HEK293 (cell line): Measurements from ENCODE around the gene OCIAD1.
"Not testable (repeated sequence)": the region's sequence is repeated elsewhere in the genome, so short reads cannot be mapped to it uniquely, and the experiment has no call there.

Experiments
- CTCF ChIA-PET: fragments of 350-600 bp; formaldehyde crosslinking; extraction: SDS; loops from one replicate; lab custom pipeline; 2021; ENCODE audit warnings: antibody characterized with exemption; lab: Yijun Ruan, JAX
- POLR2A ChIA-PET: fragments of 300-600 bp; formaldehyde crosslinking; extraction: SDS; loops from one replicate; lab custom pipeline; 2020; ENCODE audit warnings: antibody characterized with exemption, inconsistent platforms; lab: Yijun Ruan, JAX
- H3K27ac ChIP-seq: fragments of 200-500 bp; sonication (Bioruptor generic); 2 replicates; pipeline ENCODE4 v1.5.1; 2014; ENCODE audit warnings: low read depth, low read length, control low read depth, inconsistent platforms; ENCODE audit errors: extremely low read depth
- H3K36me3 ChIP-seq, 2 experiments: fragments of 200-500 bp in 1 of 2; sonication (Bioruptor generic) in 1 of 2; 1 replicate in 1 of 2; 2 replicates in 1 of 2; pipeline ENCODE4 v1.5.1; 2014 to 2017; ENCODE audit warnings: inconsistent platforms in 2 of 2, low read length in 2 of 2; ENCODE audit not compliant: control insufficient read depth in 2 of 2, insufficient read depth in 1 of 2
- H3K4me1 ChIP-seq: fragments of 200-500 bp; sonication (Bioruptor generic); 2 replicates; pipeline ENCODE4 v1.5.1; 2014; ENCODE audit warnings: mild to moderate bottlenecking, low read length, inconsistent platforms; ENCODE audit not compliant: control insufficient read depth, insufficient read depth
- H3K4me3 ChIP-seq: 2 replicates; pipeline ENCODE4 v1.5.1; 2011; ENCODE audit warnings: low read depth, mild to moderate bottlenecking, control low read depth, low read length, moderate library complexity
- H3K9me3 ChIP-seq: fragments of 200-500 bp; sonication (Bioruptor generic); 2 replicates; pipeline ENCODE4 v1.5.1; 2014; ENCODE audit warnings: low read depth, low read length, inconsistent platforms; ENCODE audit not compliant: control insufficient read depth, insufficient read depth
- PRDM10 ChIP-seq: fragments of 450-650 bp; formaldehyde crosslinking; IDR thresholded peaks from 2 replicates; pipeline ENCODE4 v1.5.1; 2016; ENCODE audit warnings: missing biosample characterization, missing genetic modification characterization
- SP3 ChIP-seq: fragments of 450-650 bp; formaldehyde crosslinking; IDR thresholded peaks from 2 replicates; pipeline ENCODE4 v1.5.1; 2016; ENCODE audit warnings: missing biosample characterization, missing genetic modification characterization
- ZNF10 ChIP-seq: fragments of 450-650 bp; formaldehyde crosslinking; IDR thresholded peaks from 2 replicates; pipeline ENCODE4 v1.5.1; 2017; ENCODE audit warnings: missing biosample characterization, missing genetic modification characterization
- ZNF146 ChIP-seq: fragments of 450-650 bp; formaldehyde crosslinking; IDR thresholded peaks from 2 replicates; pipeline ENCODE4 v1.5.1; 2016; ENCODE audit warnings: missing biosample characterization, missing genetic modification characterization
- ZNF175 ChIP-seq: fragments of 450-650 bp; formaldehyde crosslinking; IDR thresholded peaks from 2 replicates; pipeline ENCODE4 v1.5.1; 2016; ENCODE audit warnings: missing biosample characterization, missing genetic modification characterization
- ZNF2 ChIP-seq: fragments of 450-650 bp; formaldehyde crosslinking; IDR thresholded peaks from 2 replicates; pipeline ENCODE4 v1.5.1; 2016; ENCODE audit warnings: missing biosample characterization, missing genetic modification characterization
- ZNF266 ChIP-seq: fragments of 450-650 bp; formaldehyde crosslinking; IDR thresholded peaks from 2 replicates; pipeline ENCODE4 v1.5.1; 2016; ENCODE audit warnings: missing biosample characterization, missing genetic modification characterization, low read depth
- ZNF362 ChIP-seq: fragments of 450-650 bp; formaldehyde crosslinking; IDR thresholded peaks from 2 replicates; pipeline ENCODE4 v1.5.1; 2016; ENCODE audit warnings: missing biosample characterization, missing genetic modification characterization
- ZNF624 ChIP-seq: fragments of 450-650 bp; formaldehyde crosslinking; IDR thresholded peaks from 2 replicates; pipeline ENCODE4 v1.5.1; 2017; ENCODE audit warnings: missing biosample characterization, missing genetic modification characterization
- ZNF701 ChIP-seq: fragments of 450-650 bp; formaldehyde crosslinking; IDR thresholded peaks from 2 replicates; pipeline ENCODE4 v1.5.1; 2016; ENCODE audit warnings: missing biosample characterization, missing genetic modification characterization
- ZNF791 ChIP-seq: fragments of 450-650 bp; formaldehyde crosslinking; IDR thresholded peaks from 2 replicates; pipeline ENCODE4 v1.5.1; 2016; ENCODE audit warnings: missing biosample characterization, missing genetic modification characterization

Gene OCIAD1

GRCh38 chr4:48862038-48862437, 31.1 kb downstream of the OCIAD1 start:
- ChIA-PET POLR2A (no interaction called here), CTCF (no interaction called here)
- Histone ChIP-seq H3K36me3 (peaks cover 10 to 40% of the 10 kb centered on the region in 2 experiments), H3K27ac (no peak overlapping the region), H3K9me3 (no peaks in the 10 kb centered on the region), H3K4me1 (no peaks in the 10 kb centered on the region), H3K4me3 (no peak overlapping the region)
- TF ChIP-seq ZNF362 (tag by site-specific recombination) (no peak), ZNF791 (tag by site-specific recombination) (no peak), ZNF266 (no peak), ZNF701 (no peak), SP3 (tag by site-specific recombination) (no peak), ZNF175 (tag by site-specific recombination) (no peak), ZNF2 (no peak), ZNF624 (tag by site-specific recombination) (no peak)

DNA sequence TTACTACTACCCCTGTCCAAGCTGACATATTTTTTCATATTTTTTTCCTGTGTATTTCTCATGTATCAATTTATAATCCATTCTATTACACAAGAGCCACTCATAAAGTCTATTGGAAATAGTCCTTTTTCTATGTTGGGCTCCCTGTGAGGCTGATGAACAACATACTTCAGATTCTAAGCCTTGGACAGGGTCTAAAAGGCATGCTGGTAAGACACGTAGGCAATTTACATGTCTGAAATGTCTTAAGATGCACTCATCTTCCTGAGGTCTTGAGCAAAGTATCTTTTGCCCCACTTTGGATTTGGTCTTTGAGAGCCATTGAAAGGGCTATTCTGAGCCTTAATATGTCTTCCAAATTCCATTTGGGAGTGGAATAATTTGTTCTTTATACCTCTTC, 31.8 kb downstream of the OCIAD1 start:
- Histone ChIP-seq H3K9me3 (no peaks in the 10 kb centered on the region), H3K4me1 (no peaks in the 10 kb centered on the region), H3K27ac (no peak overlapping the region)
- POLR2A ChIA-PET: no interaction called here
- no peak for TF ChIP-seq ZNF791 (tag by site-specific recombination)
- no peak for TF ChIP-seq PRDM10 (tag by site-specific recombination)
- TF ChIP-seq, all 188 proteins: peak for 0
- H3K4me3 ChIP-seq: no peak overlapping the region
- CTCF ChIA-PET: interaction anchor here (0.7 kb wide), 1 partner anchor 284 kb away, joined by 3 read pairs; no protein-coding TSS in a partner anchor
- peaks cover 5 to 34% of the 10 kb centered on the region in 2 experiments; a peak in 2 of 3 replicates for H3K36me3 ChIP-seq

GRCh38 chr4:48863728-48864127, 32.8 kb downstream of the OCIAD1 start:
- CTCF ChIA-PET: no interaction called here
- TF ChIP-seq ZNF146 (tag by site-specific recombination) (peak; percentile 69; the same call in 1 of the 2 replicates), ZNF10 (tag by site-specific recombination) (no peak)
- POLR2A ChIA-PET: no interaction called here

DNA sequence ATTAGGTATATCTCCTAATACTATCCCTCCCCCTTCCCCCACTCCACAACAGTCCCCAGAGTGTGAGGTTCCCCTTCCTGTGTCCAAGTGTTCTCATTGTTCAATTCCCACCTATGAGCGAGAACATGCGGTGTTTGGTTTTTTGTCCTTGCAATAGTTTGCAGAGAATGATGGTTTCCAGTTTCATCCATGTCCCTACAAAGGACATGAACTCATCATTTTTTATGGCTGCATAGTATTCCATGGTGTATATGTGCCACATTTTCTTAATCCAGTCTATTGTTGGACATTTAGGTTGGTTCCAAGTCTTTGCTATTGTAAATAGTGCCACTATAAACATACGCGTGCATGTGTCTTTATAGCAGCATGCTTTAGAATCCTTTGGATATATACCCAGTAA, 33.8 kb downstream of the OCIAD1 start:
- TF ChIP-seq ZNF146 (tag by site-specific recombination): peak; percentile 52; the same call in 1 of the 2 replicates
- POLR2A ChIA-PET, H3K27ac ChIP-seq, CTCF ChIA-PET, H3K9me3 ChIP-seq, H3K4me1 ChIP-seq, H3K4me3 ChIP-seq: not testable (repeated sequence)
- peaks cover 0 to 14% of the 10 kb centered on the region in 2 experiments; a peak in 2 of 3 replicates for H3K36me3 ChIP-seq

More at GRCh38 chr4:48863728-48864127, 32.8 kb downstream of the OCIAD1 start:
- H3K27ac ChIP-seq: no peak overlapping the region
- H3K4me1 ChIP-seq: no peaks in the 10 kb centered on the region
- no peak overlapping the region for H3K4me3 ChIP-seq
- H3K9me3 ChIP-seq: no peaks in the 10 kb centered on the region
- H3K36me3 ChIP-seq: peaks cover 0 to 23% of the 10 kb centered on the region in 2 experiments; a peak in 2 of 3 replicates
